NCI-H187 (cell line): ENCODE results near the gene EPHA6.
A peak's percentile ranks its signal among the peaks of the same experiment; 100 is the strongest.
"Not testable (repeated sequence)": the region's sequence is repeated elsewhere in the genome, so short reads cannot be mapped to it uniquely, and the experiment has no call there.

Experiments
- DNase-seq, 2 experiments: peaks; one replicate each; lab custom pipeline; 2025; lab: John Stamatoyannopoulos, UW

The EPHA6 gene

GRCh38 chr3:97187771-97188170 is 373.4 kb downstream of the EPHA6 start:
- DNase-seq: no peak

GRCh38 chr3:97189835-97190234 is 375.4 kb downstream of the EPHA6 start:
- DNase-seq: no peak

GRCh38 chr3:97197083-97197482 is 382.7 kb downstream of the EPHA6 start:
- no peak for DNase-seq

- no peak for DNase-seq
These were observed 383.4 kb downstream of the EPHA6 start for GRCh38 chr3:97197830-97198229.

GRCh38 chr3:97200387-97200786 is 386.0 kb downstream of the EPHA6 start:
- DNase-seq: no peak

- no peak for DNase-seq
These were observed 387.4 kb downstream of the EPHA6 start for GRCh38 chr3:97201814-97202213.

- no peak for DNase-seq
These were observed 414.6 kb downstream of the EPHA6 start for GRCh38 chr3:97228966-97229365.

- DNase-seq: no peak
These were observed 416.1 kb downstream of the EPHA6 start for GRCh38 chr3:97230486-97230885.

- DNase-seq: peak in 1 of 2 experiments; percentile 35
These were observed 418.1 kb downstream of the EPHA6 start for GRCh38 chr3:97232393-97233034.

- DNase-seq: no peak
These were observed 420.8 kb downstream of the EPHA6 start for GRCh38 chr3:97235179-97235578.

- DNase-seq: no peak
These were observed 421.4 kb downstream of the EPHA6 start for GRCh38 chr3:97235611-97236315.

GRCh38 chr3:97241417-97241816 is 427.0 kb downstream of the EPHA6 start:
- DNase-seq: no peak

GRCh38 chr3:97245201-97245910 is 431.0 kb downstream of the EPHA6 start:
- DNase-seq: no peak

GRCh38 chr3:97256060-97256459 is 441.7 kb downstream of the EPHA6 start:
- DNase-seq: no peak

- DNase-seq: no peak
These were observed 443.7 kb downstream of the EPHA6 start for GRCh38 chr3:97257942-97258697.

GRCh38 chr3:97259263-97259662 is 444.9 kb downstream of the EPHA6 start:
- DNase-seq: no peak

GRCh38 chr3:97264180-97264579 is 449.8 kb downstream of the EPHA6 start:
- no peak for DNase-seq

GRCh38 chr3:97265237-97266005 is 451.0 kb downstream of the EPHA6 start:
- DNase-seq: no peak

- no peak for DNase-seq
These were observed 454.8 kb downstream of the EPHA6 start for GRCh38 chr3:97269202-97269601.

GRCh38 chr3:97276879-97277550 is 462.6 kb downstream of the EPHA6 start:
- DNase-seq: not testable (repeated sequence)

GRCh38 chr3:97277708-97278107 is 463.3 kb downstream of the EPHA6 start:
- no peak for DNase-seq
